ENCODE data around the gene USP43. TPM values are rescaled to one million over a fixed set of nuclear protein-coding genes. Genes with fewer than 3 reads are reported as not detected.

The USP43 gene
- total and polyA plus RNA-seq, 10 of the 15 experiments (the other 5 are each of a cell fraction or from before 2014, with no cell fraction given), result 0.94 TPM; not detected in 9

DNA sequence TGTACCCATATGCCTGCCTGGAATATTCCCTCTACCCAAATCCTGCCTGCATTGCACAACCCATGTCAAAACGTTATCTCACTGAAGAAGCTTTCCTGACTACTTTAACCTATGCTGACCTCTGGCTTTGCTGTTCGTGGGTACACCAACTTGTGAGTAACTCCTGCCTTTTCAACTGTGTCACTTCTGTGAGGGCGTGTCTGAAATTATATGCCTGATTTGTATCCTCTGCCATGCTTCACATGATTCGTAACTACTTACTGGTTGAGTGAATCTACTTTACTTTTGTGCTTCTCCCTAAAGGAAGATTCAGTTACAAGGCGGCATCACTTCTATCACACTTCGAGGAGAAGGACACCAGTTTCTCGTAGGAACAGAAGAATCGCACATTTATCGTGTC lies 33.3 kb upstream of the USP43 start (continued):
- no peak for TF ChIP-seq ZZZ3 (IDR thresholded peaks at IDR 0.05; ENCODE audit: control insufficient read depth, insufficient read length, low read depth)
- TF ChIP-seq KAT2A (conservative IDR thresholded peaks at IDR 0.05; ENCODE audit: control insufficient read depth, low read depth, low read length), result no peak

DNA sequence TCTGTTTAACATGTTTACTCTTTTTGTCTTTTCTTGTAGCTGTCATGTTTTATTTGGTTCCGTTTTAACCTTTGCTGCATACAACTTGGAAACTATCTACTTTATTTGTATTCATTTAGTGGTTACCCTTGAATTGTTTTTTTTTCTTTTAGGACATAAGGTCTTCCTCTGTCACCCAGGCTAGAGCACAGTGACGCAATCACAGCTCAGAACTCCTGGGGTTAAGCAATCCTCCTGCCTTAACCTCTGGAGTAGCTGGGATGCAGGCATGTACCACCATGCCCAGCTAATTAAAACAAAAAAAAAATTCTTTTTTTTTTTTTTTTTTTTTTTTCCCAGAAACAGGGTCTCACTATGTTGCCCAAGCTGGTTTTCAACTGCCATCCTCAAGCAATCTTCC lies 29.8 kb upstream of the USP43 start:
- H3K9me3 ChIP-seq (replicated peaks; ENCODE audit: control insufficient read depth, insufficient read depth, low read length), result no peaks in the 10 kb centered on the region
- H4K20me1 ChIP-seq (ENCODE audit: control insufficient read depth, insufficient read depth), result no peaks in the 10 kb centered on the region
- no peak overlapping the region for H2AFZ ChIP-seq (ENCODE audit: control insufficient read depth, low read depth, low read length)
- ChIA-PET CTCF (interaction anchor here (1.0 kb wide), 1 partner anchor 11 kb away, joined by 3 read pairs; no protein-coding TSS in a partner anchor), SMC1A (ENCODE audit: uncharacterized antibody, unreplicated experiment) (no interaction called here), RAD21 (ENCODE audit: unreplicated experiment) (no interaction called here), POLR2A (no interaction called here)
- H3K9ac ChIP-seq (ENCODE audit: control insufficient read depth, insufficient read depth, low read length), result no peak overlapping the region
- in situ Hi-C loops (cut with MboI) (no loop called here), intact Hi-C loops (cut with micrococcal nuclease; ENCODE audit: unreplicated experiment) (no loop called here)
- no peaks in the 10 kb centered on the region for H3K36me3 ChIP-seq (ENCODE audit: control insufficient read depth in 2 of 2, insufficient read depth in 2 of 2, low read length in 1 of 2)
- H3K27ac ChIP-seq (ENCODE audit: control insufficient read depth, insufficient read depth), result no peak overlapping the region
- no peak overlapping the region for H3K4me3 ChIP-seq
- no peaks in the 10 kb centered on the region for H3K27me3 ChIP-seq (replicated peaks in 1 of 2; ENCODE audit: control insufficient read depth in 2 of 2, insufficient read depth in 2 of 2, low read length in 1 of 2)
- no peak for FAIRE-seq
- WGBS (ENCODE audit: insufficient coverage, insufficient replicate concordance, low lambda C conversion rate, missing lambda C conversion rate), result 0% methylated on average over 2 of the region's 2 CpGs
- DNase-seq (ENCODE audit: low read depth, low spot score), result no peak
- H3K4me1 ChIP-seq (ENCODE audit: control insufficient read depth, insufficient read depth, low read length), result no peaks in the 10 kb centered on the region
- no peaks in the 10 kb centered on the region for H3K79me2 ChIP-seq (ENCODE audit: control insufficient read depth, insufficient read depth, low read length)
- no peak for ATAC-seq
- H3K4me2 ChIP-seq (ENCODE audit: control insufficient read depth, insufficient read depth), result no peak overlapping the region
- no TSS peak for BruUV-seq (replicated peaks)
- TF ChIP-seq FOXK2 (IDR thresholded peaks at IDR 0.05) (no peak), SP1 (IDR thresholded peaks at IDR 0.05; ENCODE audit: low read depth, low read length) (no peak), ETV6 (conservative IDR thresholded peaks at IDR 0.05 in 1 of 2, IDR thresholded peaks at IDR 0.05 in 1 of 2; ENCODE audit: borderline replicate concordance in 1 of 2, low read depth in 1 of 2) (no peak), HDAC2 (IDR thresholded peaks at IDR 0.05) (no peak), EED (IDR thresholded peaks at IDR 0.05; ENCODE audit: low read depth) (no peak), NBN (IDR thresholded peaks at IDR 0.05) (no peak), WRNIP1 (IDR thresholded peaks at IDR 0.05; ENCODE audit: borderline replicate concordance, low read depth, low read length) (no peak), RUNX3 (IDR thresholded peaks at IDR 0.05; ENCODE audit: low read length) (no peak), IRF4 (IDR thresholded peaks at IDR 0.05; ENCODE audit: low read depth, low read length) (no peak), CHD1 (IDR thresholded peaks at IDR 0.05; ENCODE audit: low read depth, low read length) (no peak)
- TF ChIP-seq, protein P1, sequence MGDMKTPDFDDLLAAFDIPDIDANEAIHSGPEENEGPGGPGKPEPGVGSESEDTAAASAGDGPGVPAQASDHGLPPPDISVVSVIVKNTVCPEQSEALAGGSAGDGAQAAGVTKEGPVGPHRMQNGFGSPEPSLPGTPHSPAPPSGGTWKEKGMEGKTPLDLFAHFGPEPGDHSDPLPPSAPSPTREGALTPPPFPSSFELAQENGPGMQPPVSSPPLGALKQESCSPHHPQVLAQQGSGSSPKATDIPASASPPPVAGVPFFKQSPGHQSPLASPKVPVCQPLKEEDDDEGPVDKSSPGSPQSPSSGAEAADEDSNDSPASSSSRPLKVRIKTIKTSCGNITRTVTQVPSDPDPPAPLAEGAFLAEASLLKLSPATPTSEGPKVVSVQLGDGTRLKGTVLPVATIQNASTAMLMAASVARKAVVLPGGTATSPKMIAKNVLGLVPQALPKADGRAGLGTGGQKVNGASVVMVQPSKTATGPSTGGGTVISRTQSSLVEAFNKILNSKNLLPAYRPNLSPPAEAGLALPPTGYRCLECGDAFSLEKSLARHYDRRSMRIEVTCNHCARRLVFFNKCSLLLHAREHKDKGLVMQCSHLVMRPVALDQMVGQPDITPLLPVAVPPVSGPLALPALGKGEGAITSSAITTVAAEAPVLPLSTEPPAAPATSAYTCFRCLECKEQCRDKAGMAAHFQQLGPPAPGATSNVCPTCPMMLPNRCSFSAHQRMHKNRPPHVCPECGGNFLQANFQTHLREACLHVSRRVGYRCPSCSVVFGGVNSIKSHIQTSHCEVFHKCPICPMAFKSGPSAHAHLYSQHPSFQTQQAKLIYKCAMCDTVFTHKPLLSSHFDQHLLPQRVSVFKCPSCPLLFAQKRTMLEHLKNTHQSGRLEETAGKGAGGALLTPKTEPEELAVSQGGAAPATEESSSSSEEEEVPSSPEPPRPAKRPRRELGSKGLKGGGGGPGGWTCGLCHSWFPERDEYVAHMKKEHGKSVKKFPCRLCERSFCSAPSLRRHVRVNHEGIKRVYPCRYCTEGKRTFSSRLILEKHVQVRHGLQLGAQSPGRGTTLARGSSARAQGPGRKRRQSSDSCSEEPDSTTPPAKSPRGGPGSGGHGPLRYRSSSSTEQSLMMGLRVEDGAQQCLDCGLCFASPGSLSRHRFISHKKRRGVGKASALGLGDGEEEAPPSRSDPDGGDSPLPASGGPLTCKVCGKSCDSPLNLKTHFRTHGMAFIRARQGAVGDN (IDR thresholded peaks at IDR 0.05), result no peak
- TF ChIP-seq, protein P2, sequence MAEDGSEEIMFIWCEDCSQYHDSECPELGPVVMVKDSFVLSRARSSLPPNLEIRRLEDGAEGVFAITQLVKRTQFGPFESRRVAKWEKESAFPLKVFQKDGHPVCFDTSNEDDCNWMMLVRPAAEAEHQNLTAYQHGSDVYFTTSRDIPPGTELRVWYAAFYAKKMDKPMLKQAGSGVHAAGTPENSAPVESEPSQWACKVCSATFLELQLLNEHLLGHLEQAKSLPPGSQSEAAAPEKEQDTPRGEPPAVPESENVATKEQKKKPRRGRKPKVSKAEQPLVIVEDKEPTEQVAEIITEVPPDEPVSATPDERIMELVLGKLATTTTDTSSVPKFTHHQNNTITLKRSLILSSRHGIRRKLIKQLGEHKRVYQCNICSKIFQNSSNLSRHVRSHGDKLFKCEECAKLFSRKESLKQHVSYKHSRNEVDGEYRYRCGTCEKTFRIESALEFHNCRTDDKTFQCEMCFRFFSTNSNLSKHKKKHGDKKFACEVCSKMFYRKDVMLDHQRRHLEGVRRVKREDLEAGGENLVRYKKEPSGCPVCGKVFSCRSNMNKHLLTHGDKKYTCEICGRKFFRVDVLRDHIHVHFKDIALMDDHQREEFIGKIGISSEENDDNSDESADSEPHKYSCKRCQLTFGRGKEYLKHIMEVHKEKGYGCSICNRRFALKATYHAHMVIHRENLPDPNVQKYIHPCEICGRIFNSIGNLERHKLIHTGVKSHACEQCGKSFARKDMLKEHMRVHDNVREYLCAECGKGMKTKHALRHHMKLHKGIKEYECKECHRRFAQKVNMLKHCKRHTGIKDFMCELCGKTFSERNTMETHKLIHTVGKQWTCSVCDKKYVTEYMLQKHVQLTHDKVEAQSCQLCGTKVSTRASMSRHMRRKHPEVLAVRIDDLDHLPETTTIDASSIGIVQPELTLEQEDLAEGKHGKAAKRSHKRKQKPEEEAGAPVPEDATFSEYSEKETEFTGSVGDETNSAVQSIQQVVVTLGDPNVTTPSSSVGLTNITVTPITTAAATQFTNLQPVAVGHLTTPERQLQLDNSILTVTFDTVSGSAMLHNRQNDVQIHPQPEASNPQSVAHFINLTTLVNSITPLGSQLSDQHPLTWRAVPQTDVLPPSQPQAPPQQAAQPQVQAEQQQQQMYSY (CRISPR knock-in tag; IDR thresholded peaks at IDR 0.05), result no peak
- TF ChIP-seq, protein P3, sequence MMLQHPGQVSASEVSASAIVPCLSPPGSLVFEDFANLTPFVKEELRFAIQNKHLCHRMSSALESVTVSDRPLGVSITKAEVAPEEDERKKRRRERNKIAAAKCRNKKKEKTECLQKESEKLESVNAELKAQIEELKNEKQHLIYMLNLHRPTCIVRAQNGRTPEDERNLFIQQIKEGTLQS (IDR thresholded peaks at IDR 0.05; ENCODE audit: borderline replicate concordance, extremely low read depth, low read depth, low read length), result no peak
